Chondrocyte (in vitro differentiated cells): Measurements from ENCODE around the gene NUDT16. TPM values are rescaled to one million over a fixed set of nuclear protein-coding genes. Genes with fewer than 3 reads are reported as not detected.

Experiments
- DNase-seq: peaks from one replicate; pipeline ENCODE4 v3.0.0; 2021; ENCODE audit warnings: mixed read lengths, low spot score
- H3K27ac Mint-ChIP-seq: one replicate; pipeline ENCODE4 v1.8.0; 2021; ENCODE audit warnings: mild to moderate bottlenecking, moderate library complexity, mixed read lengths; ENCODE audit not compliant: unreplicated experiment
- H3K27me3 Mint-ChIP-seq: 2 replicates; pipeline ENCODE4 v1.8.0; 2021; ENCODE audit warnings: low read depth, mixed read lengths
- H3K36me3 Mint-ChIP-seq: 2 replicates; pipeline ENCODE4 v1.8.0; 2021; ENCODE audit warnings: low read depth, mixed read lengths
- H3K4me1 Mint-ChIP-seq: 2 replicates; pipeline ENCODE4 v1.8.0; 2021; ENCODE audit warnings: low read depth, mild to moderate bottlenecking, mixed read lengths
- H3K4me3 Mint-ChIP-seq: one replicate; pipeline ENCODE4 v1.8.0; 2021; ENCODE audit warnings: mild to moderate bottlenecking, moderate library complexity, mixed read lengths; ENCODE audit not compliant: unreplicated experiment
- H3K9me3 Mint-ChIP-seq: 2 replicates; pipeline ENCODE4 v1.8.0; 2021; ENCODE audit warnings: low read depth, mixed read lengths
- CTCF ChIP-seq: fragments of 200-600 bp; sonication (generic); IDR thresholded peaks from 2 replicates; pipeline ENCODE4 v1.5.0; 2021; ENCODE audit warnings: antibody characterized with exemption, mild to moderate bottlenecking, moderate library complexity
- total RNA-seq: library from RNA; stranded (reverse); gene quantifications from 3 replicates; pipeline ENCODE4 v1.2.1, GENCODE V29; 2021

Gene NUDT16
- total RNA-seq, 1 donor from 2014 or later = 11.6 TPM

GRCh38 chr3:131387796-131388489 is 6.4 kb downstream of the NUDT16 start:
- no peaks in the 10 kb centered on the region for H3K27me3 Mint-ChIP-seq

GRCh38 chr3:131388490-131388799 is 6.9 kb downstream of the NUDT16 start:
- Mint-ChIP-seq H3K4me3 (no peak overlapping the region), H3K27ac (no peak overlapping the region), H3K9me3 (no peaks in the 10 kb centered on the region), H3K4me1 (peaks cover 11% of the 10 kb centered on the region), H3K27me3 (no peaks in the 10 kb centered on the region), H3K36me3 (peaks cover 12% of the 10 kb centered on the region)
- no peak for TF ChIP-seq CTCF
- DNase-seq = no peak

More at GRCh38 chr3:131387796-131388489, 6.4 kb downstream of the NUDT16 start:
- no peak for DNase-seq
- H3K4me3 Mint-ChIP-seq = no peak overlapping the region
- no peak for TF ChIP-seq CTCF
- H3K36me3 Mint-ChIP-seq = peaks cover 12% of the 10 kb centered on the region
- no peaks in the 10 kb centered on the region for H3K9me3 Mint-ChIP-seq
- no peak overlapping the region for H3K27ac Mint-ChIP-seq
- peaks cover 11% of the 10 kb centered on the region for H3K4me1 Mint-ChIP-seq

- Mint-ChIP-seq H3K4me1 (peaks cover 17% of the 10 kb centered on the region), H3K9me3 (no peaks in the 10 kb centered on the region)
Observed at GRCh38 chr3:131390331-131390730, 8.8 kb downstream of the NUDT16 start.

GRCh38 chr3:131393051-131393450 is 11.5 kb downstream of the NUDT16 start:
- no peak overlapping the region for H3K27ac Mint-ChIP-seq
- no peaks in the 10 kb centered on the region for H3K36me3 Mint-ChIP-seq
- no peaks in the 10 kb centered on the region for H3K9me3 Mint-ChIP-seq
- no peaks in the 10 kb centered on the region for H3K27me3 Mint-ChIP-seq
- no peak for DNase-seq
- H3K4me3 Mint-ChIP-seq = no peak overlapping the region
- peaks cover 9% of the 10 kb centered on the region for H3K4me1 Mint-ChIP-seq
- TF ChIP-seq CTCF = no peak

More at GRCh38 chr3:131390331-131390730, 8.8 kb downstream of the NUDT16 start:
- Mint-ChIP-seq H3K27ac (no peak overlapping the region), H3K36me3 (no peaks in the 10 kb centered on the region), H3K4me3 (no peak overlapping the region), H3K27me3 (no peaks in the 10 kb centered on the region)
- DNase-seq = no peak
- TF ChIP-seq CTCF = no peak

GRCh38 chr3:131393868-131394267 is 12.3 kb downstream of the NUDT16 start:
- TF ChIP-seq CTCF = no peak
- Mint-ChIP-seq H3K27ac (no peak overlapping the region), H3K27me3 (no peaks in the 10 kb centered on the region), H3K36me3 (no peaks in the 10 kb centered on the region), H3K4me3 (no peak overlapping the region), H3K9me3 (no peaks in the 10 kb centered on the region), H3K4me1 (peaks cover 5% of the 10 kb centered on the region)
- no peak for DNase-seq
